Stimulated activated CD8-positive, alpha-beta memory T cell treated with anti-CD3 and anti-CD28 coated beads, Interleukin-12 subunit alpha, Interleukin-12 subunit beta, amount 100 ng/mL, for 1 hour (primary cell): ENCODE measurements around the gene JAKMIP1.

ENCODE experiments used
- DNase-seq: peaks from one replicate; pipeline ENCODE4 v3.0.0-alpha.2; 2020; ENCODE audit warnings: low read depth

The JAKMIP1 gene

GRCh38 chr4:6201580-6202091, 1.3 kb upstream of the JAKMIP1 start:
- no peak for DNase-seq

- no peak for DNase-seq
These were observed 593 bp upstream of the JAKMIP1 start for GRCh38 chr4:6200922-6201362.

DNA sequence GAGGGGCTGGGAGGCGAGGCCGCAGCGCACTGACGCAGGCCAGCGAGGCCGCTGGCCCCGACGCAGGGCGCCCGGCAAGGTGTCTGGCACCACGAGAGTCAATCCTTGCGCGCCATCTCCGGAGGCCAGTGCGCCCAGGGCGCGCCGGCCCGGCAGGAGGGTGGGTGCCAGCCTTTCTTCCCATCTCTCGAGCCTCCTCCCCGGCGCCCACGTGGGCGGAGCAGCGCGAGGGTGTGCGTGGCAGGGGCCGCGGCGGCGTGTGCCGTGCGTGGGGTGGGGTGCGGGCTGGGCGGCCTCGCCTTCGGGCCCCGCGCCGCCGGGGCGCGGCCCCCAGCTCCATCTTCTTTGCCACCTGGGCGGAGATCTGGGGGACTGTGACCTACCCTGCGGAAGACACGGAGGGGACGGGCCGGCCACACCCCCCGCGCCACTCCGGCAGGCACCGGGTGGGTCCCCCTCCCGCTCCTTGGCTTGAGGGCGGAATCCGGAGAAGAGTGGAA, 877 bp downstream of the JAKMIP1 start:
- DNase-seq, result no peak

DNA sequence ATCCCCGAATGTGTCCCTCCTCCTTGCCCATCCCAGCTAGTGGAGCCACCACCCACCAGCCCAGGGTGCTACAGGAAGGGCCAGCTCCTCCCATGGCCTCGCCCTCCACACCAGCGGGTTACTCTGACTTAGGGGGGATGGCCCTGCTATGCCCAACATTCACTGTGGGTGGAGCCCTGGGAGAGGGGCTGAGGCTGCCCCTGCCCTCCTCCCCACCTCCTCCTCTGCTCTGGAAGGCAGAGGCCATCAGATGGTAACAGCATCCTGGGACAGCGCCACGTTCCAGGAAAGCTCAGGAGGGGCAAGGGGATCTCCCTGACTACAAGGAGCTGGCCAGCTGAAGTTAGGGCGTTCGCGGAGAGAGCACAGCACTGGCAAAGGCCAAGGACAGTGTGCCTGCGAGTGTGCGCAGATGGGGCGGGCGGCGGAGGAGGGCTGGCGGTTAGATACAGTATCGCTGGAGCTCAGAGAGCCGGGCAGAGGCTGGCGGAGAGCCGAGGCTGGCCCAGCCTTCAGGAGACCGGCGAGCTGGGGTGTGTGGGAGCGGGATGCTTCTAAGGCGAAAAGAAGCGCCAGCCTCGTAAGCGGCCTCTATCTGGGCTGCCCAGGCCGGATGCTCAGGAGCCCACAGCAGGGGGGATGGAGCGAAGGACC, 1.5 kb downstream of the JAKMIP1 start:
- DNase-seq, result no peak

DNA sequence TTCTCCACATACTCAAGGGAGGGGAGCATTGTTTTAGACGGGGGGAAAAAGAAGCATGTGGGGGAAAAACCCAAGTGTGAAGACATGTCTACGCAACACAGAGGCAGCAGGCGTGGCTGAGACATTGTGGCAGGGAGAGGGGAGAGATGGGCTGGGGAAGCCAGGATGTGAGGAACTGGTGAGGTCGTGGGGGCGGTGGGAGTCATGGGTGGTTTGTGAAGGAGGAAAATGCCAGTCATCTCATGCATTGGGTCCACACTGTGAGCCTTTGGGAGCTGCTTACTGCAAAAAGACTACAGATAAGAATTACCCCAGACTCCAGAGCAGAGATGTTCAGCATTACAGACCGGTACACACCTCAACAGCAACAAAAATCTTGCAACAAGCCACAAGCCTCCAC, 2.1 kb downstream of the JAKMIP1 start:
- no peak for DNase-seq

- DNase-seq, result no peak
These were observed 2.7 kb downstream of the JAKMIP1 start for GRCh38 chr4:6197433-6198174.

GRCh38 chr4:6196871-6197270, 3.5 kb downstream of the JAKMIP1 start:
- no peak for DNase-seq

DNA sequence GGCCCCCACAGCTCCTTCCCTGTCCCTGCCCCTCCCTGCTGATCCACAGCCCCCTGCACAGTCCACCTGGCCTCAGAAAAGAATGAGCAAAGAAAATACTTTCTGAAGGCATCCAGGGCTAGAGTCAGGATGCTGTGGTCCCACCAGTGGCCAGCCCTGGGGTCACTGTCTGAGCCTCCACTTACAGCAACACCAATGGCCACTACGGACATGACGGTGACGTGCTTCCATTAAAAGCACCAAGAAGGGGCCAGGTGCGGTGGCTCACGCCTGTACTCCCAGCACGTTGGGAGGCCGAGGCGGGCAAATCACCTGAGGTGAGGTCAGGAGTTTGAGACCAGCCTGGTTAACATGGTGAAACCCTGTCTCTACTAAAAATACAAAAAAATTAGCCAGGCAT, 4.0 kb downstream of the JAKMIP1 start:
- DNase-seq, result no peak

DNA sequence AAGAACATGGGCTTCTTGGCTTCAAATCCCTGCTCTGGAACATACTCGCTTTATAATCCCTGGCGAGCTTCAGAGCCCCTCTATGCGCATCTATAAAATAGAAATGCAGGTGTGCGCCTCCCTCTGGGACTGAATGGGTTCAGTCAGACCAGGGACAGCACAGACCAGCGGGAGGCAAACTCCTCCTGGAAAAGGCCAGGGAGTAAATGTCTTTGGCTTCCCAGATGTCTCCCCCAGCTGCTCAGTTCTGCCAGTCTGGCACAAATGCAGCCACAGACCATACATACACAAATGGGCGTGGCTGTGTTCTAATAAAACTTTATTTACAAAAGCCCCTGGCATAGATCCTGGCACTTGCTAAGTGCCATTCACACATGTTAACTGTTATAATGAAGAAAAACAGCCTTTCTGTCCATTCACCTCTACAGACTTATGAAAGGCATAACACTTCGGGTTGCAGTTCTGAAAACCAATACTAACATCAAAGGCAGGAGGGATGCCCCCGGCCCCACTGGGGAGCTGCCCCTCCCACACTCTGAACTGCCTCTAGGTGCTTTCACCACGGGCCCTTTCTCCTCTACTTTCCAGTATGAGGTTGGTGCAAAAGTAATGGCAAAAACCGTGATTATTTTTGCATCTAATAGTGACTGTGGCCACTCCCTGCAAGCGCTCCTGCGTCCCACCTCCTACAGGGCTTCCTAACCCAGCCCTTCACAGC, 4.6 kb downstream of the JAKMIP1 start:
- DNase-seq, result no peak

- DNase-seq, result no peak
These were observed 5.7 kb downstream of the JAKMIP1 start for GRCh38 chr4:6194458-6195195.

GRCh38 chr4:6193399-6193798, 7.0 kb downstream of the JAKMIP1 start:
- DNase-seq, result no peak

- no peak for DNase-seq
These were observed 8.1 kb downstream of the JAKMIP1 start for GRCh38 chr4:6192245-6192644.

GRCh38 chr4:6191448-6192130, 8.8 kb downstream of the JAKMIP1 start:
- no peak for DNase-seq

- no peak for DNase-seq
These were observed 9.9 kb downstream of the JAKMIP1 start for GRCh38 chr4:6190486-6190885.

- DNase-seq, result no peak
These were observed 10.8 kb downstream of the JAKMIP1 start for GRCh38 chr4:6189511-6189910.

GRCh38 chr4:6188687-6189305, 11.6 kb downstream of the JAKMIP1 start:
- DNase-seq, result no peak

- no peak for DNase-seq
These were observed 16.2 kb downstream of the JAKMIP1 start for GRCh38 chr4:6184169-6184568.

GRCh38 chr4:6183740-6184139, 16.6 kb downstream of the JAKMIP1 start:
- no peak for DNase-seq

DNA sequence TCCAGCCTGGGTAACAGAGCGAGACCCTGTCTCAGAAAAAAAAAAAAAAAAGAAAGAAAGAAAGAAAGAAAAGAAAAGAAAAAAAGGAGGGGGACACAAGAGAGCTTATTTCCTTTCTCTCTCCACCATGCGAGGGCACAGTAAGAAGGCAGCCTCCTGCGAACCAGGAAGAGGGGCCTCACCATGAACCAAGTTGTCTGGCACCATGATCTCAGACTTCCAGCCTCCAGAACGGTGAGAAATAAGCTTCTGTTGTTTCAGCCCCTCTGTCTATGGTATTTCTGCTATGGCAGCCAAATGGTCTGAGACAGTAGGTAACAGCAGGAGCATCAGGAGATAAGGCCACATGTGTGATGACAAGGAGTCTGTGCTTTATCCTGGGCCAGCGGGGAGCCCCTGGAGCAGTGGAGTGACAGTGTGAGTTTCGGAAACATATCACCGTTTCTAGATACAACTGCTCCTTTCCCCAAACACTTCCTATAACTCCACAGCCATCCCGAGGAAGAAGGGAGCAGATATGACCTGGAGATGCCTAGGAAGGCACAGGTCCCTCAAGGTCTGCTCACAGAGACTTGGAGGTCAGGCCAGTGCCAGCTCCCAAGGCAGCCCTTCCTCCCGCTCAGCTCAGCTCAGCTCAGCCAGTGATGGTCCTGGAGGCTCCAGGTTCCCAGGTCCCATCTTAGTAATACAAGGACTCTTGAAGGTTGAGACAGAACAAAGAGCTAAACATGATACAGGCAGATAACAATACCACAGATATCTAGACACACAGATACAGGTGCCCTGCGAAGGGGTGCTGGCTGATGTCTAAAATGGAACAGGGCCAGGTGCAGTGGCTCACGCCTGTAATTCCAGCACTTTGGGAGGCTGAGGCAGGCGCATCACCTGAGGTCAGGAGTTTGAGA, 17.7 kb downstream of the JAKMIP1 start:
- no peak for DNase-seq
